K562 (cell line): Measurements from ENCODE around the gene NME4. TPM values are rescaled to one million over a fixed set of nuclear protein-coding genes. Genes with fewer than 3 reads are reported as not detected.
A peak's percentile ranks its signal among the peaks of the same experiment; 100 is the strongest.

ENCODE experiments used
- NONO ChIP-seq, 2 experiments: fragments of 200-400 bp in 1 of 2; fragments of 450-650 bp in 1 of 2; formaldehyde crosslinking in 1 of 2; IDR thresholded peaks; 2 replicates each; pipeline ENCODE4 v1.6.1; 2017; ENCODE audit warnings: low read depth in 2 of 2, mild to moderate bottlenecking in 2 of 2, moderate library complexity in 2 of 2, low read length in 1 of 2
- SETDB1 ChIP-seq: IDR thresholded peaks from one replicate; pipeline ENCODE4 v1.6.1; 2012; ENCODE audit warnings: low read length, control low read depth, inconsistent platforms
- SMAD1 ChIP-seq: fragments of 150-350 bp; IDR thresholded peaks from 2 replicates; pipeline ENCODE4 v1.6.1; 2014; ENCODE audit warnings: low read length, low read depth; ENCODE audit not compliant: partially characterized antibody
- SMARCB1 ChIP-seq: IDR thresholded peaks from 2 replicates; pipeline ENCODE4 v1.6.1; 2011; ENCODE audit warnings: improper control_type of control experiment, low read depth; ENCODE audit not compliant: insufficient read length
- STAT5B ChIP-seq: fragments of 250-450 bp; sonication (Bioruptor Pico); IDR thresholded peaks from 2 replicates; pipeline ENCODE4 v1.8.0; 2021; ENCODE audit warnings: mild to moderate bottlenecking, inconsistent platforms
- YY1 ChIP-seq, 3 experiments: IDR thresholded peaks; 2 replicates each; pipeline ENCODE4 v1.6.1; 2011; ENCODE audit warnings: low read length in 2 of 3, mild to moderate bottlenecking in 2 of 3, moderate library complexity in 2 of 3, borderline replicate concordance in 1 of 3, control low read depth in 1 of 3, low read depth in 1 of 3; ENCODE audit not compliant: insufficient read depth in 3 of 3, insufficient replicate concordance in 2 of 3, control insufficient read depth in 1 of 3, insufficient read length in 1 of 3; ENCODE audit errors: extremely low read depth in 1 of 3
- ZNF445 ChIP-seq: fragments of 250-450 bp; sonication (Bioruptor Pico); IDR thresholded peaks from 2 replicates; pipeline ENCODE4 v1.4.0; 2020; ENCODE audit warnings: low read depth, mild to moderate bottlenecking, moderate library complexity
- polyA plus RNA-seq, 8 experiments: library from polyadenylated mRNA; depleted of rRNA in 4 of 8; stranded (reverse) in 5 of 8; unstranded in 3 of 8; fragments of >200 nt; fragmentation: Nextera tagmentation in 2 of 8; fragmentation: Illumina TruSeq in 1 of 8; extraction: Ambion mirVana in 2 of 8; extraction: Trizol in 1 of 8; gene quantifications; 2 replicates each; pipeline versions ENCODE4 v1.2.1 to v1.2.3, GENCODE V29; 2011 to 2014; ENCODE audit warnings: inconsistent platforms in 1 of 8, missing spikeins in 1 of 8
- total RNA-seq, 7 experiments: library from RNA; depleted of rRNA in 6 of 7; stranded (reverse); fragments of >200 nt in 6 of 7; fragmentation: Illumina TruSeq in 2 of 7; extraction: Trizol in 2 of 7; gene quantifications; 2 replicates each; pipeline versions ENCODE4 v1.2.1 to v1.2.3, GENCODE V29; 2011 to 2021; ENCODE audit warnings: low replicate concordance in 1 of 7
- TF ChIP-seq, protein P1 (sequence below): sonication (generic); formaldehyde crosslinking; IDR thresholded peaks from 2 replicates; pipeline ENCODE4 v1.8.0; 2023; ENCODE audit warnings: missing genetic modification reagents, mild to moderate bottlenecking, borderline replicate concordance
- TF ChIP-seq, protein P2 (sequence below): fragments of 250-450 bp; sonication (Bioruptor Pico); IDR thresholded peaks from 2 replicates; pipeline ENCODE4 v1.8.0; 2021; ENCODE audit warnings: borderline replicate concordance, mild to moderate bottlenecking, moderate library complexity; ENCODE audit not compliant: poor library complexity, severe bottlenecking
- TF ChIP-seq, protein P3 (sequence below): fragments of 450-650 bp; formaldehyde crosslinking; IDR thresholded peaks from 2 replicates; pipeline ENCODE4 v1.4.0; 2022; ENCODE audit warnings: missing genetic modification characterization
- TF ChIP-seq, protein P4 (sequence below): sonication (generic); formaldehyde crosslinking; IDR thresholded peaks from 2 replicates; pipeline ENCODE4 v1.8.1; 2023; ENCODE audit warnings: mild to moderate bottlenecking, missing genetic modification reagents
- TF ChIP-seq, protein P5 (sequence below): sonication (generic); formaldehyde crosslinking; IDR thresholded peaks from 2 replicates; pipeline ENCODE4 v1.9.0; 2022; ENCODE audit warnings: mild to moderate bottlenecking, missing genetic modification reagents
- TF ChIP-seq, protein P6 (sequence below): fragments of 450-650 bp; formaldehyde crosslinking; IDR thresholded peaks from 2 replicates; pipeline ENCODE4 v1.4.0; 2022; ENCODE audit warnings: mild to moderate bottlenecking, moderate library complexity

The NME4 gene
- total and polyA plus RNA-seq, 9 of the 15 experiments (the other 6 are each of a cell fraction or from before 2014, with no cell fraction given), result 15.4 to 264 (median 139) TPM

DNA sequence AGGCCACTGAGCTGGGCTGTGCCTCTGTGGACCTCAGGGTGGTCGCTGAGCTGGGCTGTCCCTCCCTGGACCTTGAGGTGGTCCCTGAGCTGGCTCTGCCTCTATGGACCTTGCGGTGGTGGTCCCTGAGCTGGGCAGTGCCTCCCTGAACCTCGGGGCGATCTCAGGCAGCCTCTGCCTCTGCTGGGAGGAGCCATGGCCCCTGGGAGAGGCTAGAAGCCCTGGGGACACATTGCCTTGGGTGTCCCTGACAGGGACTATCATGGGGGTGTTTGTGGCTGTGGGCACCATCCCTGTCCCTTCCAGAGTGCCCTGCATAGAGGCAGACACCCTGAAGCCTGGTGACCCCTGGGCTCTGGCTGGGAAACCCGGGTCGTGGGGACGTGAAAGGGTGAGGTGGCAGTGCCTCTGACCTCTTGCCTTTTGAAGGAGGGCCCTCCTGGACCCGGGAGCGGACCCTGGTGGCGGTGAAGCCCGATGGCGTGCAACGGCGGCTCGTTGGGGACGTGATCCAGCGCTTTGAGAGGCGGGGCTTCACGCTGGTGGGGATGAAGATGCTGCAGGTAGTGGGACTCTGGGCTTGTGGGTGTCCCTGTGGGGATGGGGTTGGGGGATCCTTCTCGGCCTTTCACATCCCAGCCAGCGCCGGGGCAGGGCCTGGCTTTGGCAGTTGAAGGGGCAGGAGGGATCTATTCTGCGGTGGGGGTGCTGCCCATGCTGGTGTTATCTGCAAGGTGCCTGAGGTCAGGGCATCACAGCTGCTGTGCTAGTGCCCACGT lies 1.8 kb downstream of the NME4 start (continued):
- TF ChIP-seq, protein P1, sequence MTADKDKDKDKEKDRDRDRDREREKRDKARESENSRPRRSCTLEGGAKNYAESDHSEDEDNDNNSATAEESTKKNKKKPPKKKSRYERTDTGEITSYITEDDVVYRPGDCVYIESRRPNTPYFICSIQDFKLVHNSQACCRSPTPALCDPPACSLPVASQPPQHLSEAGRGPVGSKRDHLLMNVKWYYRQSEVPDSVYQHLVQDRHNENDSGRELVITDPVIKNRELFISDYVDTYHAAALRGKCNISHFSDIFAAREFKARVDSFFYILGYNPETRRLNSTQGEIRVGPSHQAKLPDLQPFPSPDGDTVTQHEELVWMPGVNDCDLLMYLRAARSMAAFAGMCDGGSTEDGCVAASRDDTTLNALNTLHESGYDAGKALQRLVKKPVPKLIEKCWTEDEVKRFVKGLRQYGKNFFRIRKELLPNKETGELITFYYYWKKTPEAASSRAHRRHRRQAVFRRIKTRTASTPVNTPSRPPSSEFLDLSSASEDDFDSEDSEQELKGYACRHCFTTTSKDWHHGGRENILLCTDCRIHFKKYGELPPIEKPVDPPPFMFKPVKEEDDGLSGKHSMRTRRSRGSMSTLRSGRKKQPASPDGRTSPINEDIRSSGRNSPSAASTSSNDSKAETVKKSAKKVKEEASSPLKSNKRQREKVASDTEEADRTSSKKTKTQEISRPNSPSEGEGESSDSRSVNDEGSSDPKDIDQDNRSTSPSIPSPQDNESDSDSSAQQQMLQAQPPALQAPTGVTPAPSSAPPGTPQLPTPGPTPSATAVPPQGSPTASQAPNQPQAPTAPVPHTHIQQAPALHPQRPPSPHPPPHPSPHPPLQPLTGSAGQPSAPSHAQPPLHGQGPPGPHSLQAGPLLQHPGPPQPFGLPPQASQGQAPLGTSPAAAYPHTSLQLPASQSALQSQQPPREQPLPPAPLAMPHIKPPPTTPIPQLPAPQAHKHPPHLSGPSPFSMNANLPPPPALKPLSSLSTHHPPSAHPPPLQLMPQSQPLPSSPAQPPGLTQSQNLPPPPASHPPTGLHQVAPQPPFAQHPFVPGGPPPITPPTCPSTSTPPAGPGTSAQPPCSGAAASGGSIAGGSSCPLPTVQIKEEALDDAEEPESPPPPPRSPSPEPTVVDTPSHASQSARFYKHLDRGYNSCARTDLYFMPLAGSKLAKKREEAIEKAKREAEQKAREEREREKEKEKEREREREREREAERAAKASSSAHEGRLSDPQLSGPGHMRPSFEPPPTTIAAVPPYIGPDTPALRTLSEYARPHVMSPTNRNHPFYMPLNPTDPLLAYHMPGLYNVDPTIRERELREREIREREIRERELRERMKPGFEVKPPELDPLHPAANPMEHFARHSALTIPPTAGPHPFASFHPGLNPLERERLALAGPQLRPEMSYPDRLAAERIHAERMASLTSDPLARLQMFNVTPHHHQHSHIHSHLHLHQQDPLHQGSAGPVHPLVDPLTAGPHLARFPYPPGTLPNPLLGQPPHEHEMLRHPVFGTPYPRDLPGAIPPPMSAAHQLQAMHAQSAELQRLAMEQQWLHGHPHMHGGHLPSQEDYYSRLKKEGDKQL, result no peak
- no peak for TF ChIP-seq SMARCB1
- peak in 1 of 3 experiments; percentile 13 for TF ChIP-seq YY1 (IDR thresholded peaks at IDR 0.05; ENCODE audit: borderline replicate concordance in 1 of 3, control insufficient read depth in 1 of 3, extremely low read depth in 1 of 3, insufficient read depth in 3 of 3, insufficient read length in 1 of 3, insufficient replicate concordance in 2 of 3, low read depth in 1 of 3, low read length in 2 of 3)
- no peak for TF ChIP-seq ZNF445 (CRISPR knock-in tag)
- TF ChIP-seq, protein P2, sequence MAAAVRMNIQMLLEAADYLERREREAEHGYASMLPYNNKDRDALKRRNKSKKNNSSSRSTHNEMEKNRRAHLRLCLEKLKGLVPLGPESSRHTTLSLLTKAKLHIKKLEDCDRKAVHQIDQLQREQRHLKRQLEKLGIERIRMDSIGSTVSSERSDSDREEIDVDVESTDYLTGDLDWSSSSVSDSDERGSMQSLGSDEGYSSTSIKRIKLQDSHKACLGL (CRISPR knock-in tag), result no peak
- no peak for TF ChIP-seq STAT5B (CRISPR knock-in tag)
- TF ChIP-seq, protein P3, sequence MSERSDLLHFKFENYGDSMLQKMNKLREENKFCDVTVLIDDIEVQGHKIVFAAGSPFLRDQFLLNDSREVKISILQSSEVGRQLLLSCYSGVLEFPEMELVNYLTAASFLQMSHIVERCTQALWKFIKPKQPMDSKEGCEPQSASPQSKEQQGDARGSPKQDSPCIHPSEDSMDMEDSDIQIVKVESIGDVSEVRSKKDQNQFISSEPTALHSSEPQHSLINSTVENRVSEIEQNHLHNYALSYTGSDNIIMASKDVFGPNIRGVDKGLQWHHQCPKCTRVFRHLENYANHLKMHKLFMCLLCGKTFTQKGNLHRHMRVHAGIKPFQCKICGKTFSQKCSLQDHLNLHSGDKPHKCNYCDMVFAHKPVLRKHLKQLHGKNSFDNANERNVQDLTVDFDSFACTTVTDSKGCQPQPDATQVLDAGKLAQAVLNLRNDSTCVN (CRISPR knock-in tag), result no peak
- TF ChIP-seq, protein P4, sequence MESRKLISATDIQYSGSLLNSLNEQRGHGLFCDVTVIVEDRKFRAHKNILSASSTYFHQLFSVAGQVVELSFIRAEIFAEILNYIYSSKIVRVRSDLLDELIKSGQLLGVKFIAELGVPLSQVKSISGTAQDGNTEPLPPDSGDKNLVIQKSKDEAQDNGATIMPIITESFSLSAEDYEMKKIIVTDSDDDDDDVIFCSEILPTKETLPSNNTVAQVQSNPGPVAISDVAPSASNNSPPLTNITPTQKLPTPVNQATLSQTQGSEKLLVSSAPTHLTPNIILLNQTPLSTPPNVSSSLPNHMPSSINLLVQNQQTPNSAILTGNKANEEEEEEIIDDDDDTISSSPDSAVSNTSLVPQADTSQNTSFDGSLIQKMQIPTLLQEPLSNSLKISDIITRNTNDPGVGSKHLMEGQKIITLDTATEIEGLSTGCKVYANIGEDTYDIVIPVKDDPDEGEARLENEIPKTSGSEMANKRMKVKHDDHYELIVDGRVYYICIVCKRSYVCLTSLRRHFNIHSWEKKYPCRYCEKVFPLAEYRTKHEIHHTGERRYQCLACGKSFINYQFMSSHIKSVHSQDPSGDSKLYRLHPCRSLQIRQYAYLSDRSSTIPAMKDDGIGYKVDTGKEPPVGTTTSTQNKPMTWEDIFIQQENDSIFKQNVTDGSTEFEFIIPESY (CRISPR knock-in tag), result 0 out of 2 replicates have a peak, but pooled peaks have one; percentile 66
- TF ChIP-seq, protein P5, sequence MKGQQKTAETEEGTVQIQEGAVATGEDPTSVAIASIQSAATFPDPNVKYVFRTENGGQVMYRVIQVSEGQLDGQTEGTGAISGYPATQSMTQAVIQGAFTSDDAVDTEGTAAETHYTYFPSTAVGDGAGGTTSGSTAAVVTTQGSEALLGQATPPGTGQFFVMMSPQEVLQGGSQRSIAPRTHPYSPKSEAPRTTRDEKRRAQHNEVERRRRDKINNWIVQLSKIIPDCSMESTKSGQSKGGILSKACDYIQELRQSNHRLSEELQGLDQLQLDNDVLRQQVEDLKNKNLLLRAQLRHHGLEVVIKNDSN (CRISPR knock-in tag), result 0 out of 2 replicates have a peak, but pooled peaks have one; percentile 23
- TF ChIP-seq, protein P6, sequence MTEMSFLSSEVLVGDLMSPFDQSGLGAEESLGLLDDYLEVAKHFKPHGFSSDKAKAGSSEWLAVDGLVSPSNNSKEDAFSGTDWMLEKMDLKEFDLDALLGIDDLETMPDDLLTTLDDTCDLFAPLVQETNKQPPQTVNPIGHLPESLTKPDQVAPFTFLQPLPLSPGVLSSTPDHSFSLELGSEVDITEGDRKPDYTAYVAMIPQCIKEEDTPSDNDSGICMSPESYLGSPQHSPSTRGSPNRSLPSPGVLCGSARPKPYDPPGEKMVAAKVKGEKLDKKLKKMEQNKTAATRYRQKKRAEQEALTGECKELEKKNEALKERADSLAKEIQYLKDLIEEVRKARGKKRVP, result no peak
- TF ChIP-seq SMAD1, result no peak
- no peak for TF ChIP-seq SETDB1
- TF ChIP-seq NONO (IDR thresholded peaks at IDR 0.05; ENCODE audit: low read depth in 2 of 2, low read length in 1 of 2), result 0 out of 4 replicates have a peak, but pooled peaks of 1 of the 2 experiments have one; percentile 35
